CD4-positive, CD25-positive, alpha-beta regulatory T cell (primary cell): ENCODE measurements around the gene PLCH2. TPM values are rescaled to one million over a fixed set of nuclear protein-coding genes. Genes with fewer than 3 reads are reported as not detected.
A peak's percentile ranks its signal among the peaks of the same experiment; 100 is the strongest.
"Not testable (repeated sequence)": the region's sequence is repeated elsewhere in the genome, so short reads cannot be mapped to it uniquely, and the experiment has no call there.

Source experiments
- ATAC-seq, 2 donors: fragments of 150-1000 bp; cut with Tn5 transposase; one replicate each; pipeline ENCODE4 v1.10.0; 2021; ENCODE audit warnings: low read depth in 2 of 2, moderate number of reproducible peaks in 2 of 2, moderate library complexity in 1 of 2
- DNase-seq, 3 donors: peaks; one replicate each; pipeline versions ENCODE4 v3.0.0 to v3.0.0-alpha.2; 2012 to 2022; ENCODE audit warnings: mixed read lengths in 1 of 3
- H3K27ac ChIP-seq: one replicate; pipeline ENCODE4 v1.7.0; 2013; ENCODE audit warnings: mild to moderate bottlenecking, low read length; ENCODE audit not compliant: insufficient read depth, poor library complexity, severe bottlenecking
- H3K27me3 ChIP-seq: one replicate; pipeline ENCODE4 v1.7.0; 2013; ENCODE audit warnings: low read length; ENCODE audit not compliant: control insufficient read depth, insufficient read depth
- H3K36me3 ChIP-seq: one replicate; pipeline ENCODE4 v1.7.0; 2013; ENCODE audit warnings: mild to moderate bottlenecking, low read length, moderate library complexity; ENCODE audit not compliant: control insufficient read depth, insufficient read depth
- H3K4me1 ChIP-seq: 2 replicates; pipeline ENCODE4 v1.7.0; 2013; ENCODE audit warnings: mild to moderate bottlenecking, low read length; ENCODE audit not compliant: insufficient read depth, control insufficient read depth, poor library complexity, severe bottlenecking
- H3K4me3 ChIP-seq: one replicate; pipeline ENCODE4 v1.7.0; 2013; ENCODE audit warnings: low read depth, mild to moderate bottlenecking, low read length, moderate library complexity
- H3K9me3 ChIP-seq, 2 experiments: 1 replicate in 1 of 2; 2 replicates in 1 of 2; pipeline ENCODE4 v1.7.0; 2013; ENCODE audit warnings: low read length in 2 of 2, mild to moderate bottlenecking in 1 of 2, moderate library complexity in 1 of 2; ENCODE audit not compliant: control insufficient read depth in 2 of 2
- H3K27ac Mint-ChIP-seq, 3 donors: one replicate each; pipeline ENCODE4 v1.8.0; 2020 to 2022; ENCODE audit warnings: mild to moderate bottlenecking in 3 of 3, mixed read lengths in 3 of 3, moderate library complexity in 2 of 3
- H3K27me3 Mint-ChIP-seq: one replicate; pipeline ENCODE4 v1.8.0; 2022; ENCODE audit warnings: mild to moderate bottlenecking, mixed read lengths
- H3K36me3 Mint-ChIP-seq: one replicate; pipeline ENCODE4 v1.8.0; 2020; ENCODE audit warnings: mixed read lengths
- H3K4me1 Mint-ChIP-seq, 4 donors: one replicate each; pipeline ENCODE4 v1.8.0; 2020 to 2022; ENCODE audit warnings: mixed read lengths in 4 of 4, mild to moderate bottlenecking in 1 of 4
- H3K4me3 Mint-ChIP-seq, 4 donors: one replicate each; pipeline ENCODE4 v1.8.0; 2020 to 2022; ENCODE audit warnings: mild to moderate bottlenecking in 4 of 4, mixed read lengths in 4 of 4, moderate library complexity in 3 of 4
- H3K9me3 Mint-ChIP-seq, 7 donors: one replicate each; pipeline ENCODE4 v1.8.0; 2020 to 2022; ENCODE audit warnings: mixed read lengths in 7 of 7, mild to moderate bottlenecking in 3 of 7, moderate library complexity in 2 of 7
- polyA plus RNA-seq, 4 donors: library from polyadenylated mRNA; unstranded; fragments of 300-500 nt; fragmentation: Illumina TruSeq; gene quantifications; one replicate each; pipeline ENCODE4 v1.2.3, GENCODE V29; 2021
- total RNA-seq: library from RNA; stranded (reverse); gene quantifications from one replicate; pipeline ENCODE4 v1.2.3, GENCODE V29; 2022

PLCH2 gene
- total and polyA plus RNA-seq, 5 donors from 2014 or later: 0.35 to 43.4 (median 1.1) TPM

GRCh38 chr1:2549367-2550029 lies 73.4 kb downstream of the PLCH2 start:
- H3K27me3 Mint-ChIP-seq, ATAC-seq, H3K36me3 ChIP-seq, H3K36me3 Mint-ChIP-seq, H3K27me3 ChIP-seq, H3K9me3 ChIP-seq, H3K4me3 ChIP-seq, H3K9me3 Mint-ChIP-seq: not testable (repeated sequence)
- H3K4me1 Mint-ChIP-seq: peaks cover 0 to 33% (median 8%) of the 10 kb centered on the region in 4 donors
- Histone ChIP-seq H3K4me1 (peaks cover 39% of the 10 kb centered on the region), H3K27ac (peak overlapping the region; percentile 97)
- peak overlapping the region; percentile 96 to 98 (median 98) for H3K27ac Mint-ChIP-seq
- DNase-seq: peak in 1 of 3 donors; percentile 33
- peak overlapping the region in 3 of 4 donors; percentile 69 to 96 (median 94) for H3K4me3 Mint-ChIP-seq

- Mint-ChIP-seq H3K4me1 (peaks cover 0 to 37% (median 11%) of the 10 kb centered on the region in 4 donors), H3K27ac (peak overlapping the region in 1 of 3 donors; percentile 78)
- not testable (repeated sequence) for H3K27me3 ChIP-seq, H3K4me3 Mint-ChIP-seq, H3K27me3 Mint-ChIP-seq, H3K36me3 ChIP-seq, H3K36me3 Mint-ChIP-seq, H3K9me3 ChIP-seq, H3K4me3 ChIP-seq, DNase-seq, H3K27ac ChIP-seq, ATAC-seq, H3K9me3 Mint-ChIP-seq
- H3K4me1 ChIP-seq: peaks cover 48% of the 10 kb centered on the region
These were observed 74.3 kb downstream of the PLCH2 start for GRCh38 chr1:2550309-2550861.

GRCh38 chr1:2551544-2551943 lies 75.5 kb downstream of the PLCH2 start:
- H3K36me3 Mint-ChIP-seq, H3K9me3 Mint-ChIP-seq, H3K27me3 Mint-ChIP-seq, H3K27me3 ChIP-seq, H3K9me3 ChIP-seq, H3K4me3 ChIP-seq, ATAC-seq, H3K27ac ChIP-seq, DNase-seq, H3K4me3 Mint-ChIP-seq, H3K36me3 ChIP-seq: not testable (repeated sequence)
- H3K4me1 Mint-ChIP-seq: peaks cover 0 to 46% (median 15%) of the 10 kb centered on the region in 4 donors
- peak overlapping the region in 2 of 3 donors; percentile 38 to 76 for H3K27ac Mint-ChIP-seq
- H3K4me1 ChIP-seq: peaks cover 50% of the 10 kb centered on the region

GRCh38 chr1:2552189-2552588 lies 76.1 kb downstream of the PLCH2 start:
- Histone ChIP-seq H3K9me3 (no peaks in the 10 kb centered on the region), H3K4me1 (peaks cover 51% of the 10 kb centered on the region), H3K36me3 (no peaks in the 10 kb centered on the region), H3K27me3 (no peaks in the 10 kb centered on the region), H3K4me3 (no peak overlapping the region), H3K27ac (no peak overlapping the region)
- Mint-ChIP-seq H3K27ac (no peak overlapping the region), H3K4me3 (peak overlapping the region in 1 of 4 donors; percentile 22), H3K9me3 (peaks cover 0 to 2% (median 0%) of the 10 kb centered on the region in 7 donors), H3K27me3 (peaks cover 9% of the 10 kb centered on the region), H3K36me3 (no peaks in the 10 kb centered on the region), H3K4me1 (peaks cover 0 to 48% (median 14%) of the 10 kb centered on the region in 4 donors)
- no peak for DNase-seq
- no peak for ATAC-seq

GRCh38 chr1:2553076-2553475 lies 77.0 kb downstream of the PLCH2 start:
- H3K4me3 ChIP-seq, H3K4me3 Mint-ChIP-seq, H3K36me3 ChIP-seq, DNase-seq, H3K27me3 Mint-ChIP-seq, H3K27ac Mint-ChIP-seq, H3K9me3 ChIP-seq, H3K27me3 ChIP-seq, H3K36me3 Mint-ChIP-seq, H3K27ac ChIP-seq, ATAC-seq, H3K9me3 Mint-ChIP-seq: not testable (repeated sequence)
- H3K4me1 ChIP-seq: peaks cover 51% of the 10 kb centered on the region
- peaks cover 0 to 51% (median 14%) of the 10 kb centered on the region in 4 donors for H3K4me1 Mint-ChIP-seq

- ATAC-seq (no peak), DNase-seq (no peak)
- Histone ChIP-seq H3K27ac (no peak overlapping the region), H3K9me3 (no peaks in the 10 kb centered on the region), H3K4me1 (peaks cover 54% of the 10 kb centered on the region), H3K27me3 (no peaks in the 10 kb centered on the region), H3K4me3 (no peak overlapping the region), H3K36me3 (peaks cover 6% of the 10 kb centered on the region)
- Mint-ChIP-seq H3K9me3 (peaks cover 0 to 2% (median 0%) of the 10 kb centered on the region in 7 donors), H3K27ac (peak overlapping the region; percentile 57 to 99 (median 92)), H3K36me3 (no peaks in the 10 kb centered on the region), H3K4me1 (peaks cover 0 to 54% (median 10%) of the 10 kb centered on the region in 4 donors), H3K27me3 (peaks cover 4% of the 10 kb centered on the region), H3K4me3 (peak overlapping the region; percentile 84 to 100 (median 98))
These were observed 78.0 kb downstream of the PLCH2 start for GRCh38 chr1:2553871-2554620.

GRCh38 chr1:2554621-2555387 lies 78.7 kb downstream of the PLCH2 start:
- Mint-ChIP-seq H3K4me1 (peaks cover 0 to 51% (median 9%) of the 10 kb centered on the region in 4 donors), H3K27me3 (no peaks in the 10 kb centered on the region), H3K36me3 (no peaks in the 10 kb centered on the region), H3K4me3 (peak overlapping the region; percentile 84 to 100 (median 98)), H3K27ac (peak overlapping the region; percentile 57 to 99 (median 95)), H3K9me3 (peaks cover 0 to 2% (median 0%) of the 10 kb centered on the region in 7 donors)
- peak in 1 of 2 donors; percentile 29 for ATAC-seq
- peak; percentile 38 to 70 (median 63) for DNase-seq
- Histone ChIP-seq H3K4me3 (no peak overlapping the region), H3K4me1 (peaks cover 54% of the 10 kb centered on the region), H3K27me3 (no peaks in the 10 kb centered on the region), H3K27ac (peak overlapping the region; percentile 97), H3K36me3 (peaks cover 7% of the 10 kb centered on the region), H3K9me3 (no peaks in the 10 kb centered on the region)
